Left kidney (tissue), 2 donors: ENCODE results near the gene AADACL3. TPM values are rescaled to one million over a fixed set of nuclear protein-coding genes. Genes with fewer than 3 reads are reported as not detected.

ENCODE experiments used
- DNase-seq: peaks from one replicate; pipeline ENCODE4 v3.0.0-alpha.2; 2013
- polyA plus RNA-seq: library from polyadenylated mRNA; unstranded; fragments of 120-200 nt; gene quantifications from one replicate; pipeline ENCODE4 v1.2.1, GENCODE V29; 2013; ENCODE audit not compliant: insufficient read length

AADACL3 gene
- polyA plus RNA-seq, 1 donor = not detected

- DNase-seq = no peak
Measured at GRCh38 chr1:12769031-12769430, 53.1 kb downstream of the AADACL3 start.

GRCh38 chr1:12769976-12770505 lies 54.1 kb downstream of the AADACL3 start:
- no peak for DNase-seq

- DNase-seq = no peak
Measured at GRCh38 chr1:12770620-12771019, 54.7 kb downstream of the AADACL3 start.

- no peak for DNase-seq
Measured at GRCh38 chr1:12771186-12771585, 55.3 kb downstream of the AADACL3 start.

GRCh38 chr1:12772520-12772919 lies 56.6 kb downstream of the AADACL3 start:
- DNase-seq = no peak

GRCh38 chr1:12773438-12773837 lies 57.5 kb downstream of the AADACL3 start, which contains the start of gene PRAMEF12:
Gene PRAMEF12 (plus strand): TSS chr1:12773738. CDS start chr1:12774868, 1,130 bp downstream.
- DNase-seq = no peak

GRCh38 chr1:12774801-12775345 lies 59.0 kb downstream of the AADACL3 start:
- no peak for DNase-seq

GRCh38 chr1:12775443-12775842 lies 59.5 kb downstream of the AADACL3 start:
- no peak for DNase-seq

GRCh38 chr1:12776801-12777557 lies 61.1 kb downstream of the AADACL3 start:
- DNase-seq = no peak

Other genes with a start within 250 kb of the AADACL3 start
- gene DHRS3, start 97.9 kb upstream of the AADACL3 start, polyA plus RNA-seq = 80.7 TPM
- 1.8 TPM for gene AADACL4, start 72.0 kb upstream of the AADACL3 start, polyA plus RNA-seq
- 0.50 TPM for gene CFAP107, start 30.1 kb downstream of the AADACL3 start, polyA plus RNA-seq
- not detected for gene PRAMEF12, start 57.6 kb downstream of the AADACL3 start, polyA plus RNA-seq
- gene PRAMEF1, start 75.3 kb downstream of the AADACL3 start, polyA plus RNA-seq = not detected
- not detected for gene PRAMEF11, start 115.3 kb downstream of the AADACL3 start, polyA plus RNA-seq
- 0.58 TPM for gene HNRNPCL1, start 132.6 kb downstream of the AADACL3 start, polyA plus RNA-seq
- gene PRAMEF2, start 141.0 kb downstream of the AADACL3 start, polyA plus RNA-seq = not detected
- not detected for gene PRAMEF4, start 170.1 kb downstream of the AADACL3 start, polyA plus RNA-seq
- gene PRAMEF10, start 182.2 kb downstream of the AADACL3 start, polyA plus RNA-seq = not detected
- gene PRAMEF7, start 200.5 kb downstream of the AADACL3 start, polyA plus RNA-seq = not detected
- gene PRAMEF6, start 231.5 kb downstream of the AADACL3 start, polyA plus RNA-seq = not detected